RPMI8226 (cell line): Measurements from ENCODE around the gene MYO1E.
"Not testable (repeated sequence)": the region's sequence is repeated elsewhere in the genome, so short reads cannot be mapped to it uniquely, and the experiment has no call there.

Experiments used
- DNase-seq: peaks from one replicate; pipeline ENCODE4 v3.0.0-alpha.2; 2015

MYO1E gene

DNA sequence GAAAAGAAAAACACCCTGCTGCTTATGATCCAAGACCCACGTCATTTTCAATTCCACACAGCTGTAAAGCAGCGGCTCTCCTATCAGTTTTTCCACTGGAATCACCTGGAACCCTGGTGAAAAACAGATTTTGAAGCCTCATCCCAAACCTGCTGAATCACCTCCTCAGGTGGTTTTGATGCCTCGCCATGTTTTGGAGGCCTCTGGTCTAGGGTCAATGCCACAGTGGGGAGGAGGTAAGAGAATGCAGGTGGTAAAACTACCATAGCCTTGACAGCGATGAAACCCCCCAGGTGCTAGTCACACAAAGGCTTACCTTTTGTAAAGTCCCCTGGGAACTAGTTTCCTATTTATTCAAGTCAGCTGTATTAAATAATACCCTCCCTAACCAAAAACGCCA lies 24.8 kb downstream of the MYO1E start:
- DNase-seq = no peak

DNA sequence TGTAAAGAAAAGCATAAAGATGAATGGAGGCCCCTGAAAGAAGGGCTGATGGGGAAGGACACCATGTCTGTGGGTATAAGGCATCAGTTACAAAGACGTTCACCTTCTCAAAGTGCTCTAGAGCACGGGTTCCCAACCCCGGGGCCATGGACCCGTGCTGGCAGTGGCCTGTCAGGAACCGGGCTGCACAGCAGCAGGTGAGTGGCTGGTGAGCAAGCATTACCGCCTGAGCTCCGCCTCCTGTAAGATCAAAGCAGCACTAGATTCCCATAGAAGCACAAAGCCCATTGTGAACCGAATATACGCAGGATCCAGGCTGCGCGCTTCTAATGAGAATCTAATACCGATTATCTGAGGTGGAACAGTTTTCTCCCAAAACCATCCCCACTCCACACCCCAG lies 25.7 kb downstream of the MYO1E start:
- DNase-seq = no peak

DNA sequence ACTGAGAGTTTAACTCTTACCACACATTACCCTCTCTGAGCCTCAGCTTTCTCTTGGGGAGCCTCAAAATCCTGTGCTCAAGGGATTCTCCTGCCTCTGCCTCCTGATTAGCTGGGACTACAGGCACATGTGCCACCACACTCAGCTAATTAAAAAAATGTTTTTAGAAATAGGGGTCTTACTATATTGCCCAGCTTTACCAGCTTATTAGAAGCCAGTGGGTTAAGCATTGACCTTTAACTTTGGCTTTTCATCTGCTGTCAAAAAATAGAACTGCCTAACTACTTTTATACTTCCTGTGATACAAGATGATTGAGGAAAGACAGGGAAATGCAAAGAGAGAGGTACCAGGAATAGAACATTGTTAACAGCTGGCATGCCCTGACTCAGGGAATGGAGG lies 27.3 kb downstream of the MYO1E start:
- DNase-seq = no peak

DNA sequence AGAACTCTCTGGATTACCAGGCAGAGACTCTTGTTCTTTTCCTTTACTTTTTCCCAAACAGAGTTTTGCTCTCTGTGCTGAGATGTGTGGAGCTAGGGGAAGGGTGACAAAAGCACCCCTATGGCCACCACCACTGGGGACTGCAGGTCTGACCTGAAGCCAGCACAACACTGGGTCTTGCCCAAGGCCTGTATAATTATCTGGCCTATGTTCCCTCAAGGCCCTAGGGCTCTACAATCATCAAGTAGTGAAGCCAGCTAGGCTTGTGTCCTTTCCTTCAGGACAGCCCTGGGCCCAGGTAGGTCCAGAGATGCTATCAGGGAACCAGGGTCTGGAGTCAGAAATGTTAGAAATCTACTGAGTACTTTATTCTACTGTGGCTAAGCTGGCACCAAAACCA lies 28.4 kb downstream of the MYO1E start:
- no peak for DNase-seq

- DNase-seq = no peak
These were observed 32.3 kb downstream of the MYO1E start for GRCh38 chr15:59340325-59340724.

DNA sequence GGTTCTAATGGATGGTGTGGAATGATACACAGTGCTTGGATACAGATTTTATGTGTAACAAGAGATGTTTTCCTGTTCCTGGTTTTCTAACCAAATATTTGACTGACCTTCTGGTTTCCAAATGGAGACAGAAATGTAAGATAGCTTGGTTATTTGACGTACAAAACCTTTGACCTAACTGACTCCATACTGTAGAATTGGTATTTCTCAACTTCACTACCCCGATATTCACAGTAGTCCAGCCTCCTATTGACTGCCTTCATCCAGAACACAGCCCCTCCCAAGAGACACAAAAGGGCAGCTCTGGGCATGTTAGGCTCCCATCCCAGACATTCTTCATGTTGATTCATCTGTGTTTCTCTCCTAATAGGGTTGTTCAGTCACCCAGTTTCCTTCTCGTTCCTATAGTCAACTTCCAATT lies 33.4 kb downstream of the MYO1E start:
- DNase-seq = no peak

DNA sequence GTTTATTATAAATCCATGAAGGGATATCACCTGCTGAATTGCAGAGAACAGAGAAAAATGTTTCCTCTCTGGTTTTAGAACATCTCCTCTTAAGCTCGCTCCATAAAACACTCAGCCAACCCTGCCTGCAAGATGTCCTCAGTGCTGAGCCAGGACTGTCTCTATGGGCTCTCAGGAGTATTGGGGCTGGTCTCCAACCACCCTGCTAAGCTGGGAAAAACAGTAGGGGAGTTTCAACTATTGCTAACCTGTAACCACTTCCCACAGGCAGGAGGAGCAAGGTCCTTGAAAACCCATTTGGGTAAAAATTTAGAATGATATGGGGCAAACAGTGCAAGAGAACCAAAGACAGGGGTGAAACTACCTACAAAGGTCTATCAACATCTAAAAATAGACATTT lies 34.3 kb downstream of the MYO1E start:
- DNase-seq = no peak

DNA sequence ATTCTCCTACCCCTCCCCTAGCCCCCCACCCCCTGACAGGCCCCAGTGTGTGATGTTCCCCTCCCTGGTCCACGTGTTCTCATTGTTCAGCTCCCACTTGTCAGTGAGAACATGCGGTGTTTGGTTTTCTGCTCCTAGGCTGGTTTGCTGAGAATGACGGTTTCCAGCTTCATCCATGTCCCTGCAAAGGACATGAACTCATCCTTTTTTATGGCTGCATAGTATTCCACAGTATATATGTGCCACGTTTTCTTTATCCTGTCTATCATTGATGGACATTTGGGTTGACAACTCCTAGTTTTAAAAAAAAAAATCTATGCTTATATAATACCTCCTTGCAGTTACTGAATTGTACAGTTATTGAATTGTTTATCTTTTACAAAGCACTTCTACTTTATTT lies 35.9 kb downstream of the MYO1E start:
- DNase-seq = not testable (repeated sequence)

DNA sequence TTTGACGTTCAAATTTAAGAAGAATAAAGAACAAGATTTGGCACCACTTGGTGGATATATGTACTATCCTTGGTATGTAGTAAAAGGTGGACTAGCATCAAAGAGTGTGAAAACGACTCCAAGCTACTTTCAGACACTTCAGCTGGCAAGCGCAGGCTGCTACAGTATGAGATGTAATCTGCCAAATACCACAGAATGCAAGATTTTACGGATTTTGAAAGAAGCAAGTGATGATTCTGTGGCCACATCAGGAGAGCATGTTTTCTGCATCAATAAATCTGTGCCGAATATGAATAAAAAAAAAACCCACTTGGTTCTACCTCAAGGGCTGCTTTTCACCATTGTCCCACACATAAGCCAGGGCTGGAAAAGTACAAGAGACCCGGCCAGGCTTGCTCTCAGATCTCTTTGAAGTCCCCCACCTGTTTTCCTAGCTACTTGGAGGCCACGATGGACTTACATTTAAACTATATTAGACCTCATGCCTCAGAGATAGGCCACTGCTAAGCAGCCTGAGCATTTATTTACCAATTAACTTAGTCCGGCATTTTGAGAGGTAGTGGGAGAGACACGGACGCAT lies 37.4 kb downstream of the MYO1E start:
- DNase-seq = no peak

DNA sequence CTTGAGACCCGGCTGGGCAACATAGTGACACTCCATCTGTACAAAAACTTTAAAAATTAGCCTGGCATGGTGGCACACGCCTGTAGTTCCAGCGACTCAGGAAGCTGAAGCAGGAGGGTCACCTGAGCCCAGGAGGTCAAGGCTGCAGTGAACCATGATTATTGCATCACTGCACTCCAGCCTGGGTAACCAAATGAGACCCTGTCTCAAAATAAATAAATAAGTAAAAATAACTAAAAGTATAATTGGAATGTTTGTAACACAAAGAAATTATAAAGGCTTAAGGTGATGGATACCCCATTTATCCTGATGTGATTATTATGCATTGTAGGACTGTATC lies 38.6 kb downstream of the MYO1E start:
- DNase-seq = no peak

GRCh38 chr15:59333401-59334075 lies 39.1 kb downstream of the MYO1E start:
- no peak for DNase-seq

- DNase-seq = no peak
These were observed 40.7 kb downstream of the MYO1E start for GRCh38 chr15:59332009-59332408.

GRCh38 chr15:59330649-59331048 lies 42.0 kb downstream of the MYO1E start:
- no peak for DNase-seq

DNA sequence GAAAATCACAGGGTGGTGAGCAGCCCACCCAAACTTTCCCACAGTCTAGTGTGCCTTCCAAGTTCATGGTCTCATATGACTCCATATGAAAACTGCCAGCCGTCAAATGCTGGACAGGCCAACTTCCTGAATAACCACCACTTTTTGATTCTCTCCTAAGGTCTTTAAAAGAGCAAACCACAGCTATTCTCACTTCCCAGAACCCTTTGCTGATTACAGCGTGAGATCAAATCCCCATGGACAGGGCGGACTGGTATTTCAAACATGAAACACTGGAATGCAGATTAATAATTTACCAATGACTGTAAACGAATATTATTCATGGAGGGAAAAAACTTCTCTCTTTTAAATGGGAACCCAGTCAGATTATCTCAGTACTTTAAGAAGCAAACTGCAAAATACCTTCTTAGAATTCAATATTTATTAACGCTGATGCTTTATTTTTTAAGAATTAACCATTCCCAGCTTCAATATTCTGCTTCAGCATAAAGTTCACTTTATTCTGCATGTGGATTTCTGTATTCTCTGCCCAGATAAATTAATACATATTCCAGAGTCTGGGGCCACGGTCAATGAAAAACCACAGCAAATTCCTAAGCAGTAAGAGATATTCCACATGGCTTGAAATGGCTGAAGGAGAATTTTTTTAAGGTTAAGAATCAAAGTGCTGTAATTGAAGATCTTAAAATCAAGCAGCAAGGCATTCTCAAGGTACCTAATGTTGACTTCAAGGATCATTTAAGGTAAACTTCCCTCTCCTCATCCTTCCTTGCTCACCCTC lies 42.9 kb downstream of the MYO1E start:
- no peak for DNase-seq

DNA sequence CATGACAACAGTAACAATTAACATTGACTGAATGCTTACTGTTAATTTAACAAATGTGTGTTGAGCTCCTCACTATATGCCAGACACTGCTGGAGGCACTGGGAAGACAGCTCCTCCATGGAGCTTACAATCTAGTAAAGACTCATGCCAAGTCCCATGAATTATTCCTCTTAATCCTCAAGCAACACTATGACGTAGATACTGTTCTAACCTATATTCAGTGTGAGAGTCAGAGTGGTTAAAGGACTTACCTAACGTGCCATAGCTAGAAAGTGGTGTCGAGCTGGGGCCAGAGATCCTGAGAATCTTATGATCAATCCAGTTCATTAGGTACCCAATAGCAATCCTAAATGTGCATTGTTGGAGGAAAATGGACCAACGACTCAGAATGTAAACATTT lies 43.6 kb downstream of the MYO1E start:
- no peak for DNase-seq

DNA sequence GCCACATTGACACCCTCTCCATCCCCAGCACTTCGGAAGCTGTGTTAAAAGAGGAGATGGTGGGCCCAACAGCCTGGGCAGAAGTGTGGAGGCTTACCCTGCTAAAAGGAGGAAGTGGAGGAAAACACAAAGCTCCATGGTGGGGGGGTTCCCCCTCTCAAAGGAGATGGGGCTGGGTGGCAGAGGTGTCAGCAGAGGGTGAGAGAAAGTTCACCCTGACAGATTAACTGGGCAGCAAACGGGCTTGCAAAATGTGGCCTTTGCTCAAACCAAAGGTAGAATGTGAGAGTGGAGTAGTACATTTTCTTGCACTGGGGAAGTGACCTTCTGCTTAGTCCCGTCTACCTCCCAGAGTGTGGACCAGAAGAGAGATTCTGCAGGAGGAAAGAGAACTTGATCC lies 44.7 kb downstream of the MYO1E start:
- DNase-seq = peak; percentile 49

DNA sequence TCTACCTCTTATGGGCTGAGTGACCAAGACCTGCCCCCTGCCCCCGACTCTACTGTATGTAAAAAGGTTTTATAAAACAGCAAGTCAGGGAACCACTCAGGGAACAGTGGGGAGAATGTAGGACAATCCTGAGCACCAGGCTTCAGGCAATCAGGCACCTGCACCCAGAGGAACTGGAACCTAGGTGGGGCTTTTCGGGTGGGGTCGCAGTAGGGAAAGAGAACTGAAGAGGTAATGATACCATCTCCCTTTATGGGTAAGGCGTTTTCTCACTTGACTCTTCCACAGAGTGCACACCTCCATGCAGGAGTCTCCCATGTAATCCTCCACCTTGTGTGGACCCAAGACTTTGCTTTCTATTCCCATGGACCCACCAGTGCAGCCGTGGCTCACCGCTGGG lies 45.8 kb downstream of the MYO1E start:
- DNase-seq = no peak

- peak; percentile 92 for DNase-seq
These were observed 50.5 kb downstream of the MYO1E start for GRCh38 chr15:59322056-59322759.

DNA sequence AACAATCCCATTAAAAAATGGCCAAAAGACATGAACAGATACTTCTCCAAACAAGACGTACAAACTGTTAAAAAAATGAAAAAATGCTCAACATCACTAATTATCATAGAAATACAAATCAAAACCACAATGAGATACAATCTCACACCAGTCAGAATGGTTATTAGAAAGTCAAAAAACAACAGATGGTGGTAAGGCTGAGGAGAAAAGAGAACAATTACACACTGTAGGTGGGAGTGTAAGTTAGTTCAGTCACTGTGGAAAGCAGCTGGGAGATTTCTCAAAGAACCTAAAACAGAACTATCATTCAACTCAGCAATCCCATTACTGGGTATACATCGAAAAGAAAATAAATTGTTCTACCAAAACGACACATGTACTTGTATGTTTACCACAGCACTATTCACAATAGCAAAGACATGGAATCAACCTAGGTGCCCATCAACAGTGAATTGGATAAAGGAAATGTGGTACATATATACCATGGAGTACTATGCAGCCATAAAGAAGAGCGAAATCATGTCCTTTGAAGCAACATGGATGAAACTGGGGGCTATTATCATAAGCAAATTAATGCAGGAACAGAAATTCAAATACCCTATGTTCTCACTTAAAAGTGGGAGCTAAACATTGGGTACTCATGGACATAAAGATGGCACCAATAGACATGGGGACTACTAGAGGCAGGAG lies 51.5 kb downstream of the MYO1E start:
- no peak for DNase-seq

- no peak for DNase-seq
These were observed 55.5 kb downstream of the MYO1E start for GRCh38 chr15:59317211-59317610.

DNA sequence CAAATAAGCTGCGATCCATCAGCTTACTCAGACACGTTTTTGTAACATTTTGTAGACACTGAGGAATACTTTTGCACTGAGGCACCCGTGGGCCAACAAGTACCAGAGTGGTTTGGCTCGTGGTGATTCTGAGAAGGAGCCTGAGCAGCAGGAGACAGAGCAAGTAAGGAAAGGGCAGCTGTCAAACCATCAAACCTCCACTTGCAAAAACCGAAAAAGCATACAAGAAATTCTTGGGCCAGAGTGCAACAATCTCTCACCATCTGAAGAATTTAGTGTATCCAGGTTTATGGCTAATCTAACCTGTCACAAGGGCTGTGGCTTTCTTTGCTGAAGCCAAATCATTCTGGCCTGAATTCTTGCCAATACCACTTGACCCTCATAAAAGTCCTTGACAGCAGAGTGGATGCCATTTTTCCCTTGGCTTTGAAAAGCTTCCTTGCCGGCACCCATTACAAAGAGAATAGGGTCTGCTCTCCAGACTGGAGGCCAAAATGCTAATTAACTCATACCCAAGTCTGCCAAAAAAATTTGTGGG lies 56.7 kb downstream of the MYO1E start:
- no peak for DNase-seq

DNA sequence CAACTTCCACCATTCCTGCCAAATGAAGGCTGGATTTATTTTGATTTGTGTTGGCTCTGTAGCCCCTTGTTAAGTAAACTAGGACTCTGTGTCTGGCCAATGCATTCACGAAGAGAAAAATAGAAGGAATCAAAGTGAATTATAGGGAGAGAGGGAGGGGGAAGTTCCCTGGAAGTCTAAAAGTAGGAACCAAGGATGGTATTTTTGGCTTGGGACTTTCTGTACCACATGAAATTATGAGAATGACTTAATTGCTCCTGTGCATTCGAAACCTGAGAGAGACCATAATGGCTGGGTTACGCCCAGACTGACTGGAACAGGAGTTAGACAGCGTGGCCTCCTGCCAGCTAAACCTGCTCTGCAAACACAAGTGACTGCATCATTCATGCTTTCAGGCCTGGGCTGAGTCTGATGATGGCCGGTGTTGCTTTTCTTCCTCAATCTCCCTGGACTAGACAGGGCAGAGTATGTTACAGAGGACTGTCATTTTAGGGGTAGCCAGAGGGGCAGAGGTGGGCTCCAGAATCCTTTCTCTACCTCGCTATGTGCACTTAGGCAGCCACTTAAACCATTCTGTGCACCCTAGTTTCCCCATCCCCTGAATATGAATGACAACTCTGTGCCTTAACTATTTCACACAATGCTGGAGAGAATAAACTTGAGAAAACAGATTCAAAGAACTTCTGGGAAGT lies 58.9 kb downstream of the MYO1E start:
- peak; percentile 89 for DNase-seq
